Measurements from ENCODE around the gene CNTNAP2.
"Not testable (repeated sequence)": the region's sequence is repeated elsewhere in the genome, so short reads cannot be mapped to it uniquely, and the experiment has no call there.

The CNTNAP2 gene

DNA sequence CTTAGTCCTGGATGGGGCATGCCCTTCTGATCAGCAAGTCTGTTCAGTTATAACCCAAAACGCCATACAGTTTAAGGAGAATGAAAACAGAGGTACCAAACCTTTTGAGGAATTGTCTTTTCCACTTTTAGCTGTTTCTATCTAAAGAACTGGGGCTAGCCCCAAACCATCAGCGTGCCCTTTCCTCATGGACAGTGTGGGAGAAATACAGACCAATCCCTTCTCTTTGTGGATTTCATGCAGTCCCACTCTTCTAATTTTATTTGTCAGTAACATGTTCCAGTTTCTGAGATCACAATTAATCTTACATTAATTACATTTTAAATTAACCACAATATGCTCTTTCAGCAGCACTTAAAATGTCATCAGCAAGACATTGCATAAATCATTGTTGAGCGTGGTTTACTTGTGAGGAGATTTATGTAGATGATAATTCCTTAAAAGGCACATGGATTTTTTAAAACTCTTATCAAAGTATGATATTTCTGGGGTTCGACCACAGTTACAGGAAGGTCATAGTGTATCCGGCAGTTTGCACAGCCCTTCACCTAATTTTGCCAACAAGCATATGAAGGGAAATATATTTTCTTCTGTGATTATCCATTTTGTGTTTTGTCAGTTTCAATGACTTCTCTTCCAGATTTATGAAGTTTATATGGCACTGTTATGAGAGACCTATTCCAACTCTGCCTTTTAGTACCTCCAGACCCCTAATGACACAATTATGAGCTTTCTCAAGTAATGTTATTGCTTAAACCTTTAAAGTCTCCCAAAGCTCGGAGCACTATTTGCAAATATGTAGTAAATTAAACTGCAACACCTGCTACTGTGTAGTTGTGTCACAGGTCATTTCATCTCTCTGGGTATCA is 1605.6 kb downstream of the CNTNAP2 start:
- Histone ChIP-seq H3K36me3 (ENCODE audit: control insufficient read depth, low read depth, low read length) (no peaks in the 10 kb centered on the region), H3K4me1 (ENCODE audit: control insufficient read depth, low read depth, low read length) (no peaks in the 10 kb centered on the region), H3K9me3 (ENCODE audit: control insufficient read depth, low read depth, low read length) (no peaks in the 10 kb centered on the region), H3K9ac (ENCODE audit: low read length) (no peak overlapping the region), H3K27ac (ENCODE audit: low read length) (no peak overlapping the region), H3K4me3 (ENCODE audit: low read length) (no peak overlapping the region), H3K27me3 (ENCODE audit: control insufficient read depth, insufficient read depth, low read length) (no peaks in the 10 kb centered on the region)

DNA sequence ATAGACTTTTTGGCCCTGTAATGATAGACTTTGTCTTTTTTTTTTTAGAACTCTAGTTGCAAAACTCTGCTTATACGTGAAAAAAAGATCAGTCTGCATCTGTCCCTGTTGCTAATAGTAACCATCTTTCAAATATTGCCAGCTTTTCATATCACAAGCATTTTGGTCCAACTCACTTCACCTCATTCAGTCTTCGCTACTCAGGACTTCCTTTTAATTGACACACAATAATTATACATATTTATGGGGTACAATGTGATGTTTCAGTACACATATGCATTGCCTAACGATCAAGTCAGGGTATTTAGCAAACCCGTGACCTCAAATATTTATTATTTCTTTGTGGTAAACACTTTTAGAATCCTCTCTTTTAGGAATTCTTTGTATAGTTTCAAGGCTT is 1606.9 kb downstream of the CNTNAP2 start:
- no peak overlapping the region for H3K4me3 ChIP-seq (ENCODE audit: low read length)
- no peaks in the 10 kb centered on the region for H3K36me3 ChIP-seq (ENCODE audit: control insufficient read depth, low read depth, low read length)
- no peaks in the 10 kb centered on the region for H3K27me3 ChIP-seq (ENCODE audit: control insufficient read depth, insufficient read depth, low read length)
- H3K9me3 ChIP-seq (ENCODE audit: control insufficient read depth, low read depth, low read length) = no peaks in the 10 kb centered on the region
- H3K27ac ChIP-seq (ENCODE audit: low read length) = no peak overlapping the region
- no peak overlapping the region for H3K9ac ChIP-seq (ENCODE audit: low read length)
- H3K4me1 ChIP-seq (ENCODE audit: control insufficient read depth, low read depth, low read length) = no peaks in the 10 kb centered on the region

DNA sequence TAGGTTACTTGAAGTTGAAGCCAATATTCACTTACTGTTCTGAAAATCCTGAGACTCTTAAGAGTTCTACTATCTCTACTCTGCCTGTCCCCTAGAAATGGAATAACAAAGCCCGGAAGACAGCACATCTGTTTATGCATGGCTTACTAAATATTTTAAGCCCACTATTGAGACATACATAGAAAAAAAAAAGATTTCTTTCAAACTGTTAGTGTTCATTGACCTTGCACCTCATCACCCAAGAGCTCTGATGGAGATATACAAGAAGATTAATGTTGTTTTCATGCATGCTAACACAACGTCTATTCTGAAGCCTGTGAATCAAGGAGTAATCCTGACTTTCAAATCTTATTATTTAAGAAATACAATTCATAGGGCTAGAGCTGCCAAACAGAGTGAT is 1614.7 kb downstream of the CNTNAP2 start:
- Histone ChIP-seq H3K27me3 (ENCODE audit: control insufficient read depth, insufficient read depth, low read length) (no peaks in the 10 kb centered on the region), H3K36me3 (ENCODE audit: control insufficient read depth, low read depth, low read length) (no peaks in the 10 kb centered on the region), H3K9me3 (ENCODE audit: control insufficient read depth, low read depth, low read length) (no peaks in the 10 kb centered on the region)

DNA sequence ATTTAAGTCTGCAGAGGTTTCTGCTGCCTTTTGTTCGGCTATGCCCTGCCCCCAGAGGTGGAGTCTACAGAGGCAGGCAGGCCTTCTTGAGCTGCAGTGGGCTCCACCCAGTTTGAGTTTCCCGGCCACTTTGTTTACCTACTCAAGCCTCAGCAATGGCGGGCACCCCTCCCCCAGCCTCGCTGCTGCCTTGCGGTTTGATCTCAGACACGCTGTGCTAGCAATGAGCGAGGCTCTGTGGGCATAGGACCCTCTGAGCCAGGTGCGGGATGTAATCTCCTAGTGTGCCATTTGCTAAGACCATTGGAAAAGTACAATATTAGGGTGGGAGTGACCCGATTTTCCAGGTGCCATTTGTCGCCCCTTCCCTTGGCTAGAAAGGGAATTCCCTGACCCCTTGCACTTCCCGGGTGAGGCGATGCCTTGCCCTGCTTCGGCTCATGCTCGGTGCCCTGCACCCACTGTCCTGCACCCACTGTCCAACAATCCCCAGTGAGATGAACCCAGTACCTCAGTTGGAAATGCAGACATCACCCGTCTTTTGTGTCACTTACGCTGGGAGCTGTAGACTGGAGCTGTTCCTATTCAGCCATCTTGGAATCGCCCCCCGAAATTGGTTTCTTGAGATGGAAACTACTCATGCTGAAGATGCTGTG is 1621.1 kb downstream of the CNTNAP2 start:
- not testable (repeated sequence) for H3K4me3 ChIP-seq (ENCODE audit: low read length); H3K27me3 ChIP-seq (ENCODE audit: control insufficient read depth, insufficient read depth, low read length); H3K9me3 ChIP-seq (ENCODE audit: control insufficient read depth, low read depth, low read length); H3K9ac ChIP-seq (ENCODE audit: low read length); H3K36me3 ChIP-seq (ENCODE audit: control insufficient read depth, low read depth, low read length); H3K27ac ChIP-seq (ENCODE audit: low read length); H3K4me1 ChIP-seq (ENCODE audit: control insufficient read depth, low read depth, low read length)

More for the DNA sequence above, 1614.7 kb downstream of the CNTNAP2 start:
- H3K4me1 ChIP-seq (ENCODE audit: control insufficient read depth, low read depth, low read length) = no peaks in the 10 kb centered on the region
- no peak overlapping the region for H3K9ac ChIP-seq (ENCODE audit: low read length)
- H3K4me3 ChIP-seq (ENCODE audit: low read length) = no peak overlapping the region
- H3K27ac ChIP-seq (ENCODE audit: low read length) = no peak overlapping the region

DNA sequence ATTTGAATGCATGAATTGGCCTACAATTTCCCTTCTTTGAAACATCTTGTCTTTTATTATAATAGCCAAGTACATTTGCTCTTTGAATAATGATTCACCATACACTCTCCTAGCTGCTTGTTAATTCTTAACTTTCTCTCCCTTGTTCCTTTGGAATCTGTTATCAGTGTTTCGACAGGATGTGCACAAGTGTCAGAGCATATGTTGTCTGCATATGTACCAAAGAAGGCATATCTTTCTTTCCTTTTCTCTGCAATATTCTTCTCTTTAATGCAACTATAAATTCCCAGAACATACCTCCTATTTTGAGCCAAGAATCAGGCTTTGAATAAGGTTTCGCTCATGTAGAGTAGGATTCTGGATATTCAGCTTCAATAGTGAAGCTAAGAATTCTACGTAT is 1625.7 kb downstream of the CNTNAP2 start:
- Histone ChIP-seq H3K27ac (ENCODE audit: low read length) (no peak overlapping the region), H3K27me3 (ENCODE audit: control insufficient read depth, insufficient read depth, low read length) (no peaks in the 10 kb centered on the region), H3K9me3 (ENCODE audit: control insufficient read depth, low read depth, low read length) (no peaks in the 10 kb centered on the region), H3K9ac (ENCODE audit: low read length) (no peak overlapping the region), H3K4me1 (ENCODE audit: control insufficient read depth, low read depth, low read length) (no peaks in the 10 kb centered on the region), H3K36me3 (ENCODE audit: control insufficient read depth, low read depth, low read length) (no peaks in the 10 kb centered on the region), H3K4me3 (ENCODE audit: low read length) (no peak overlapping the region)

DNA sequence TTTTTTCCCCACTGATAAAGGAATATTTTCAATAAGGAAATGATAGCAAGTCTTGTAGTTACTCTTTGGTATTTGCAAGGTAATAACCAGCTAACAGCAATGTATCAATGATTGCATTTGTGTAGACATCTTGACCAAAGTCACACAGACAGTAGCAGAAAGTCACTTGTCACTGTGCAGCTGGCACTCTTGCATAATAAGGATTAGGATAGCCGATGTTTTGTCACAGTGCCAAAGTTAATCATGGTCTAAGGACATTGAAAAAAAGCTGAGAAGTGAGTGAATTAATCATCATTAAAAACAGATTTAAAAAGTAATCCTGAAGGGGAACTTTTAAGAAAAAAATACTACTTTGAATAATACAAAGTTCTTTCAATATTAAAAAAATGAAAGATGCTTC is 1639.7 kb downstream of the CNTNAP2 start:
- H3K9me3 ChIP-seq (ENCODE audit: control insufficient read depth, low read depth, low read length) = no peaks in the 10 kb centered on the region
- no peak overlapping the region for H3K27ac ChIP-seq (ENCODE audit: low read length)
- H3K27me3 ChIP-seq (ENCODE audit: control insufficient read depth, insufficient read depth, low read length) = no peaks in the 10 kb centered on the region
- no peak overlapping the region for H3K4me3 ChIP-seq (ENCODE audit: low read length)
- H3K9ac ChIP-seq (ENCODE audit: low read length) = no peak overlapping the region
- H3K4me1 ChIP-seq (ENCODE audit: control insufficient read depth, low read depth, low read length) = no peaks in the 10 kb centered on the region
- no peaks in the 10 kb centered on the region for H3K36me3 ChIP-seq (ENCODE audit: control insufficient read depth, low read depth, low read length)

DNA sequence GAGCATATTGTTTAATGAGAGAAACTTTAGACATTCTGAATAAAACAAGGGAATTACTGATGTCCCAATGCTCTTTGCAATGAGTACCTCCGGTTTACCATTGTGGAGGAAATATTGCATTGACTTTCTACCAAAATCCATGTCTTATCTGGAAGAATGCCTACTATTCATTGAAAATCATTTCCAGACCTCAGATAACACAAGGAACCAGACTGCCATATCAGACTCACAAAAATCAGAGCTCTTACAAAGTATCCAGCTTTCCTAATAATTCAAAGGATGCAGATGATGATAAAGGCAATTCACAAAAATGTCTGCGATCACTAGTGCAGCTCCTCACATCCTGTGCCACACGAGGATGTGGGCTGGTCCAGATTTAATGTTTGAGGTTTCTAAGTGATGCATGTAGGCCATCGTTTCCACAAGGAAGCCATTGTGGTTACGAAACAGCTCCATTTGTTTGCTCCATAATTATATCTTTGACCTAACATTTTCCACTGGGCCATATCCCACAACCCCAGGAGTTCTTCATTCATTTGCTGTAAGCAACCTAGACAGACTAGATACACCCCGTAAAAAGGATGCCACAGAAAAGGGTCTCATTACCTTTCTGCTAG is 1642.8 kb downstream of the CNTNAP2 start:
- Histone ChIP-seq H3K27me3 (ENCODE audit: control insufficient read depth, insufficient read depth, low read length) (no peaks in the 10 kb centered on the region), H3K27ac (ENCODE audit: low read length) (no peak overlapping the region)

DNA sequence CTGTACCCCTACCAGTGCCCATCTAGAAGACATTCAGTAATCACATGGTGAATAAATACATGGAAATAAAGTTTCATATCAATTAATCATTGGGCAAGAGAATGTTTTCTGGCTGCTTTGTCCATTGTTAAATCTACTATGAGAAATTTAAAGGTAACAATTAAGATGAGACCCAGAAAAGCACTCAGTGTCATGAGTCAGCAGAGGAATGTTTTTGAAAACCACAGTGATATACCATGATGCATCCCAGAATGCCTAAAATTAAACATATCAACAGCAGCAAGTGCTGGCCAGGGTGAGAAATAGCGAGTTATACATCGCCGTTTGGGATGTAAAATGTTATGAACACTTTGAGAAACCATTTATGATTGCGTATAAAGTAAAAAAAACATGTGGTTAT is 1648.7 kb downstream of the CNTNAP2 start:
- no peaks in the 10 kb centered on the region for H3K4me1 ChIP-seq (ENCODE audit: control insufficient read depth, low read depth, low read length)
- no peaks in the 10 kb centered on the region for H3K9me3 ChIP-seq (ENCODE audit: control insufficient read depth, low read depth, low read length)
- H3K27me3 ChIP-seq (ENCODE audit: control insufficient read depth, insufficient read depth, low read length) = no peaks in the 10 kb centered on the region
- no peak overlapping the region for H3K27ac ChIP-seq (ENCODE audit: low read length)
- H3K36me3 ChIP-seq (ENCODE audit: control insufficient read depth, low read depth, low read length) = no peaks in the 10 kb centered on the region
- H3K4me3 ChIP-seq (ENCODE audit: low read length) = no peak overlapping the region
- no peak overlapping the region for H3K9ac ChIP-seq (ENCODE audit: low read length)

More for the DNA sequence above, 1642.8 kb downstream of the CNTNAP2 start:
- no peaks in the 10 kb centered on the region for H3K9me3 ChIP-seq (ENCODE audit: control insufficient read depth, low read depth, low read length)
- no peaks in the 10 kb centered on the region for H3K36me3 ChIP-seq (ENCODE audit: control insufficient read depth, low read depth, low read length)
- no peaks in the 10 kb centered on the region for H3K4me1 ChIP-seq (ENCODE audit: control insufficient read depth, low read depth, low read length)
- H3K9ac ChIP-seq (ENCODE audit: low read length) = no peak overlapping the region
- no peak overlapping the region for H3K4me3 ChIP-seq (ENCODE audit: low read length)

DNA sequence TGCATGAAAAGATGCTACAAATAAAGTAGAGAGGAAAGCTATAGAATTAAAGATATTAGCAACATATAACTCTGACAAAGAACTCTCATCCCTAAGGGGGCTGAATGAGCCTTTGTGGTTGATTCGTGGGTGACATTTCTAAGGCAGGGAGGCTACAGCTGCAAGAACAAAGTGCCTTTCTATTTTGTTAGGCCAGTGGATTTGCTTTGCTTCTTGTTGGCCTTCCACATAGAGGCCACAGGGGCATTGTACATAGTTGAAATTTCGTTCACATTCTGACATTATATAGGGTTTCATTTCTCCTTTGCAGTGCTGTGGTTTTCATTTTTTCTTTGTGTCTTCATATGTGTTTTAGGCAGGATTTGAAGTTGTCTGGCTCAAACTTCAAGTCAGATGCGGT is 1654.7 kb downstream of the CNTNAP2 start:
- Histone ChIP-seq H3K27me3 (ENCODE audit: control insufficient read depth, insufficient read depth, low read length) (no peaks in the 10 kb centered on the region), H3K9ac (ENCODE audit: low read length) (no peak overlapping the region), H3K4me1 (ENCODE audit: control insufficient read depth, low read depth, low read length) (no peaks in the 10 kb centered on the region), H3K4me3 (ENCODE audit: low read length) (no peak overlapping the region), H3K36me3 (ENCODE audit: control insufficient read depth, low read depth, low read length) (no peaks in the 10 kb centered on the region), H3K27ac (ENCODE audit: low read length) (no peak overlapping the region), H3K9me3 (ENCODE audit: control insufficient read depth, low read depth, low read length) (no peaks in the 10 kb centered on the region)

DNA sequence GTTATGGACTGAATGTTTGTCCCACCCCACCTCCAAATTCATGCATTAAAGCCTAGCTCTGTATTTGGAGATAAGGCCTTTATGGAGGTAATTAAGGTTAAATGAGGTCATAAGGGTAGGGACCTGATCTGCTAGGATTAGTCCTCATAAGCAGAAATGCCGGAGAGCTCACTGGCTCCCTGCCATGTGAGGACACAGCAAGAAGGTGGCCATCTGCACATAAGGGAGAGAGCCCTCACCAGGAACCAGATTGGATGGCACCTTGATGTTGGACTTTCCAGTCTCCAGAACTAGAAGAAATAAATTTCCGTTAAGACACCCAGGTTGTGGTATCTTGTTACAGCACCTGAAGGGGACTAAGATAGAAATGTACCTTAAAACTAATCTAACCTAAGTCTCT is 1657.9 kb downstream of the CNTNAP2 start:
- H3K36me3 ChIP-seq (ENCODE audit: control insufficient read depth, low read depth, low read length) = no peaks in the 10 kb centered on the region
- no peak overlapping the region for H3K27ac ChIP-seq (ENCODE audit: low read length)
- H3K4me1 ChIP-seq (ENCODE audit: control insufficient read depth, low read depth, low read length) = no peaks in the 10 kb centered on the region
- no peaks in the 10 kb centered on the region for H3K27me3 ChIP-seq (ENCODE audit: control insufficient read depth, insufficient read depth, low read length)
- no peaks in the 10 kb centered on the region for H3K9me3 ChIP-seq (ENCODE audit: control insufficient read depth, low read depth, low read length)
- H3K4me3 ChIP-seq (ENCODE audit: low read length) = no peak overlapping the region
- H3K9ac ChIP-seq (ENCODE audit: low read length) = no peak overlapping the region

DNA sequence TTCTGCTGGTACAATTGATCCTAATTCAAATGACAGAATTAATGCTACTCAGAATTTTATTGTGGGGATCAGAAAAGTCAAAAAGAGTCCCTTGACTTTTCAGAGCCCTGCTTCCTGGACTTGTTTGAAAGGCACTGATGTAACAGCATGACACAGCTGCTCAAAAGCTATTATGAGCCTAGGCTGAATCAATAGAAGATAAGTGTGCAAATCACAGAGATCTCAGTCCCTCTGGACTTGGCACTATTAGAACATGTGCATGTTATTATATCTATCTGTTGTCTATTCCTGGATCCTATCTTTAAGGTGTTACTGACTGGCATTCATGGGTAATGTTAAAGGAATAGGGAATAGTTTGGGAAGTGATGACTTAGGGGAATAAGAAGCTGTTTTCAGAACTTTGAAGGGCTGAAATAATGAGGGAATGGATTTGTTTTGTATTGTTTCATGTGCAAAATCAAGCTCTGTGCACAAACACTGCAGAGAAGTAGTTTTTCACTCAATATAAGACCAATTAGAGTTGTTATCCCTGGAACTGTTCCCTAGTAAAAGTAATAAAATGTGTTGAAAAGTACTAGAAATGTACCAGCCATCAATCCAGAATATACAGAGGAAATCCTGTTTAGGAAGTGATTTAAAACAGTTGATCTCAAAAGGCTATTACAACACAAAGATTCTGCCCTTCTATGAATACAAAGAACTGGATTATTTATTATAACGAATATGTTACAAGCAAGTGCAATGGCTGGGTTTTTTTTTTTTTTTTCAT is 1659.1 kb downstream of the CNTNAP2 start:
- Histone ChIP-seq H3K27me3 (ENCODE audit: control insufficient read depth, insufficient read depth, low read length) (no peaks in the 10 kb centered on the region), H3K4me3 (ENCODE audit: low read length) (no peak overlapping the region)

More for the DNA sequence above, 1659.1 kb downstream of the CNTNAP2 start:
- H3K9me3 ChIP-seq (ENCODE audit: control insufficient read depth, low read depth, low read length) = no peaks in the 10 kb centered on the region
- no peaks in the 10 kb centered on the region for H3K4me1 ChIP-seq (ENCODE audit: control insufficient read depth, low read depth, low read length)
- no peak overlapping the region for H3K9ac ChIP-seq (ENCODE audit: low read length)
- H3K36me3 ChIP-seq (ENCODE audit: control insufficient read depth, low read depth, low read length) = no peaks in the 10 kb centered on the region
- no peak overlapping the region for H3K27ac ChIP-seq (ENCODE audit: low read length)
